ENCODE data around the gene PCDHGA5.

DNA sequence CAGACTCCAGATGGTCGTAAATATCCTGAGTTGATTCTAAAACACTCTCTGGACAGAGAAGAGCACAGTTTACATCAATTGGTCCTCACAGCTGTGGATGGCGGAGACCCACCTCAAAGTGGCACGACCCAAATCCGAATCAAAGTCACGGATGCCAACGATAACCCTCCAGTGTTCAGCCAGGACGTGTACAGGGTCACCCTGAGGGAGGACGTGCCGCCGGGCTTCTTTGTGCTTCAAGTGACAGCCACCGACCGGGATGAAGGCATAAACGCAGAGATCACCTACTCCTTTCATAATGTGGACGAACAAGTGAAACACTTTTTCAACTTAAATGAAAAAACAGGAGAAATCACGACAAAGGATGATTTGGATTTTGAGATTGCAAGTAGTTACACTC is 3.3 kb upstream of the PCDHGA5 start:
- TF ChIP-seq, protein P1, sequence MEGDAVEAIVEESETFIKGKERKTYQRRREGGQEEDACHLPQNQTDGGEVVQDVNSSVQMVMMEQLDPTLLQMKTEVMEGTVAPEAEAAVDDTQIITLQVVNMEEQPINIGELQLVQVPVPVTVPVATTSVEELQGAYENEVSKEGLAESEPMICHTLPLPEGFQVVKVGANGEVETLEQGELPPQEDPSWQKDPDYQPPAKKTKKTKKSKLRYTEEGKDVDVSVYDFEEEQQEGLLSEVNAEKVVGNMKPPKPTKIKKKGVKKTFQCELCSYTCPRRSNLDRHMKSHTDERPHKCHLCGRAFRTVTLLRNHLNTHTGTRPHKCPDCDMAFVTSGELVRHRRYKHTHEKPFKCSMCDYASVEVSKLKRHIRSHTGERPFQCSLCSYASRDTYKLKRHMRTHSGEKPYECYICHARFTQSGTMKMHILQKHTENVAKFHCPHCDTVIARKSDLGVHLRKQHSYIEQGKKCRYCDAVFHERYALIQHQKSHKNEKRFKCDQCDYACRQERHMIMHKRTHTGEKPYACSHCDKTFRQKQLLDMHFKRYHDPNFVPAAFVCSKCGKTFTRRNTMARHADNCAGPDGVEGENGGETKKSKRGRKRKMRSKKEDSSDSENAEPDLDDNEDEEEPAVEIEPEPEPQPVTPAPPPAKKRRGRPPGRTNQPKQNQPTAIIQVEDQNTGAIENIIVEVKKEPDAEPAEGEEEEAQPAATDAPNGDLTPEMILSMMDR (IDR thresholded peaks at IDR 0.05), result no peak
- TF ChIP-seq POLR2A (IDR thresholded peaks at IDR 0.05), result no peak
